ENCODE data around the gene HNRNPLL. TPM values are rescaled to one million over a fixed set of nuclear protein-coding genes. Genes with fewer than 3 reads are reported as not detected.

Gene HNRNPLL
- total RNA-seq, 1 experiment from 2014 or later: 73.8 TPM

DNA sequence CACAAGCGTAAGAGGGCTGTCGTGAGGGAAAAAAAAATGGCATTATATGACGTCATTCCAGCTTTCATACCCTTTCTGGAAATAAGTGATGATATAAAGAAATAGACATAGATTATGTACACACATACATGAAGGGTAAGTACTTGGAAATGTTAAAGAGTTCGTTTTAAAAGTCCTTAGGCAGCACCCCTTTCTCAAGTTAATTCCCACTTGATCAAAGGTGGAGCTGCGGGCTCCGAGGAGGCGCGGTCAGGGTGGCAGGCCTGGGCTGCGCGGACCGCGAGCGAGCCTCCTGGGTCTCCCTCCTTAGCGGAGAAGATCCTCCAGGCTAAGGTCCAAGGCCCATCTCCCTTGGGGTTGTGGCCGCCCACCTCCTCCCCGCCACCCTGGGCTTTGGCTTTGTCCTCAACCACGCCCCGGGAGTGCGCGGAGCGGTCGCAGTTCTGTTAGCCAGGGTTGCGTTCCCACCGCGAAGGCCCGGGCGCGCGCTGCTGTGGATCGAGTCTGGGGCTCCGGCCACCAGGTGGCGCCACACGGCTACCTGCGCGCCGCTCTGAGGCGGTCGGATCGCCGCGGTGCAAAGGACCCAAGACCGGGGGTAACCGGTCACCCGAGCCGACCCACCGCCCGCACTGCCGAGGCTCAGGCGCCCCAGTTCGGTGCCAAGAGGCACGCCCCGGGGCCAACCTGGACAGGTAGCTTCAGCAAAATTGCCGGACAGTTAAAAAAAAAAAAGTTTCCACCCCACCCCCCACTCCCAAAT lies 66.8 kb downstream of the HNRNPLL start:
- CTCF ChIA-PET: interaction anchor here (0.5 to 0.7 kb wide), 2 partner anchors 199 to 310 kb away, joined by 3 to 7 read pairs; no protein-coding TSS in a partner anchor
- Histone ChIP-seq H3K27me3 (replicated peaks; ENCODE audit: insufficient read depth, low read depth, low read length, poor library complexity) (no peaks in the 10 kb centered on the region), H3K9me3 (ENCODE audit: low read depth, low read length, poor library complexity, severe bottlenecking) (no peaks in the 10 kb centered on the region), H3K27ac (ENCODE audit: low read depth, low read length, poor library complexity, severe bottlenecking) (no peak overlapping the region), H3K4me3 (ENCODE audit: low read depth, low read length, poor library complexity, severe bottlenecking) (peak overlapping the region; percentile 57), H3K4me1 (ENCODE audit: insufficient read depth, low read length, poor library complexity, severe bottlenecking) (peaks cover 9% of the 10 kb centered on the region), H3K36me3 (ENCODE audit: insufficient read depth, low read length, poor library complexity, severe bottlenecking) (no peaks in the 10 kb centered on the region)
- DNase-seq (ENCODE audit: low spot score): peak; percentile 84
- BruUV-seq (replicated peaks): no TSS peak
- no peak for TF ChIP-seq EZH2 (IDR thresholded peaks at IDR 0.05; ENCODE audit: borderline replicate concordance, low read depth, low read length, poor library complexity, severe bottlenecking)
- TF ChIP-seq, protein P1, sequence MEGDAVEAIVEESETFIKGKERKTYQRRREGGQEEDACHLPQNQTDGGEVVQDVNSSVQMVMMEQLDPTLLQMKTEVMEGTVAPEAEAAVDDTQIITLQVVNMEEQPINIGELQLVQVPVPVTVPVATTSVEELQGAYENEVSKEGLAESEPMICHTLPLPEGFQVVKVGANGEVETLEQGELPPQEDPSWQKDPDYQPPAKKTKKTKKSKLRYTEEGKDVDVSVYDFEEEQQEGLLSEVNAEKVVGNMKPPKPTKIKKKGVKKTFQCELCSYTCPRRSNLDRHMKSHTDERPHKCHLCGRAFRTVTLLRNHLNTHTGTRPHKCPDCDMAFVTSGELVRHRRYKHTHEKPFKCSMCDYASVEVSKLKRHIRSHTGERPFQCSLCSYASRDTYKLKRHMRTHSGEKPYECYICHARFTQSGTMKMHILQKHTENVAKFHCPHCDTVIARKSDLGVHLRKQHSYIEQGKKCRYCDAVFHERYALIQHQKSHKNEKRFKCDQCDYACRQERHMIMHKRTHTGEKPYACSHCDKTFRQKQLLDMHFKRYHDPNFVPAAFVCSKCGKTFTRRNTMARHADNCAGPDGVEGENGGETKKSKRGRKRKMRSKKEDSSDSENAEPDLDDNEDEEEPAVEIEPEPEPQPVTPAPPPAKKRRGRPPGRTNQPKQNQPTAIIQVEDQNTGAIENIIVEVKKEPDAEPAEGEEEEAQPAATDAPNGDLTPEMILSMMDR (conservative IDR thresholded peaks at IDR 0.05; ENCODE audit: low read depth, low read length): peak; percentile 93
- intact Hi-C loops (cut with micrococcal nuclease; ENCODE audit: unreplicated experiment): loop anchor here (2.0 kb wide), 2 partner anchors 191 to 299 kb away; no protein-coding TSS in a partner anchor
- POLR2A ChIA-PET (ENCODE audit: low non-redundant PET): no interaction called here

DNA sequence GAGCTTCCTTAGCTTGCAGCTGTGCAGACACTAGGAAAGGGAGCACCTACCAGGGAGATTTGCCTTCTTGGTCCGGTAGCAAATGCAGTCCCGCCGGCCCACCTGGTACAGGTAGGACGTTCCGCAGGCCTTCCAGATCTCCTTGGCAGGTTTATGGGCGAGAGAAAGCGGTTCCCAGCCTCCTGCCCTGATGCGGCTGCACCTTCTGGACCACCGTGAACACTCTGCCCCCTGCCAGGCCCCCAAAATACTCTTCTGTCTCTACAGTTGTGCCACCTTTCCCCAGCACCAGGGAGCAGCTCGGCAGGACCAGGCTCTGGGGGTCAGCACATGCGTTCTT lies 67.4 kb downstream of the HNRNPLL start:
- Histone ChIP-seq H3K36me3 (ENCODE audit: insufficient read depth, low read length, poor library complexity, severe bottlenecking) (no peaks in the 10 kb centered on the region), H3K9me3 (ENCODE audit: low read depth, low read length, poor library complexity, severe bottlenecking) (no peaks in the 10 kb centered on the region), H3K27me3 (replicated peaks; ENCODE audit: insufficient read depth, low read depth, low read length, poor library complexity) (no peaks in the 10 kb centered on the region), H3K27ac (ENCODE audit: low read depth, low read length, poor library complexity, severe bottlenecking) (no peak overlapping the region), H3K4me3 (ENCODE audit: low read depth, low read length, poor library complexity, severe bottlenecking) (no peak overlapping the region), H3K4me1 (ENCODE audit: insufficient read depth, low read length, poor library complexity, severe bottlenecking) (peaks cover 3% of the 10 kb centered on the region)
- TF ChIP-seq EZH2 (IDR thresholded peaks at IDR 0.05; ENCODE audit: borderline replicate concordance, low read depth, low read length, poor library complexity, severe bottlenecking): no peak
- TF ChIP-seq, protein P1 (conservative IDR thresholded peaks at IDR 0.05; ENCODE audit: low read depth, low read length): no peak
- POLR2A ChIA-PET (ENCODE audit: low non-redundant PET): no interaction called here
- intact Hi-C loops (cut with micrococcal nuclease; ENCODE audit: unreplicated experiment): no loop called here
- no peak for DNase-seq (ENCODE audit: low spot score)
- no TSS peak for BruUV-seq (replicated peaks)
- CTCF ChIA-PET: interaction anchor here (0.5 kb wide), 1 partner anchor 199 kb away, joined by 3 read pairs; no protein-coding TSS in a partner anchor

DNA sequence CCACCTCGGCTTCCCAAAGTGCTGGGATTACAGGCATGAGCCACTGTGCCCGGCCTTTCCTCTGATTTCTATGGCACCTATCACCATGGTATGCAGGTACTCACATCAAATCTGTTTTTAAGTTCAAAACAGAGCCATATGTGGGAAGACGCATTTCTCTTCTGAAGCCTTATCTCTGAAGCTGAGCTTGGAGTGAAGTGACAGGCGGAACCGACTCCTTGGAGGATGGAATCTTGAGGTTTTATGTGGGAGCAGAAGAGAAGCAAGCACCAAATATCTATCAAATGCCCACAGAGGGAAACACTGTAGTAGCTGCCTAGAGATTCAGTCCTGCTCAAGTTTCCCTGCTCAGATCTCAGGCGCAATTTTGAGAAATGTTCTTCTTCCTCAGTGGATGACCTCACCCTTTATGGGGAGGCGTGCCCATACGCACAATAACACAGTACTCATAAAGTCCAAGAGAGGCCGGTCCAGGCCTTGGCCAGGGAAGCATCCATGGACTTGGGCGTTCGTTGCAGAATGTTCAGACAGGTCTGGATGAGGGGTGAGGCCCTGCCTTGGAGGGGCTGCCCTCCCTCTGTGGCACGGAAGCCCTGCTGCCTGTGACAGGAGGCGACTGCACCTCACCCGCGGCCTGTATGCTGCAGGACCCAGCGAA lies 67.9 kb downstream of the HNRNPLL start:
- Histone ChIP-seq H3K36me3 (ENCODE audit: insufficient read depth, low read length, poor library complexity, severe bottlenecking) (no peaks in the 10 kb centered on the region), H3K27me3 (replicated peaks; ENCODE audit: insufficient read depth, low read depth, low read length, poor library complexity) (no peaks in the 10 kb centered on the region), H3K4me3 (ENCODE audit: low read depth, low read length, poor library complexity, severe bottlenecking) (no peak overlapping the region), H3K27ac (ENCODE audit: low read depth, low read length, poor library complexity, severe bottlenecking) (no peak overlapping the region), H3K9me3 (ENCODE audit: low read depth, low read length, poor library complexity, severe bottlenecking) (no peaks in the 10 kb centered on the region), H3K4me1 (ENCODE audit: insufficient read depth, low read length, poor library complexity, severe bottlenecking) (peaks cover 3% of the 10 kb centered on the region)
- intact Hi-C loops (cut with micrococcal nuclease; ENCODE audit: unreplicated experiment): no loop called here
- DNase-seq (ENCODE audit: low spot score): no peak
- BruUV-seq (replicated peaks): no TSS peak
- POLR2A ChIA-PET (ENCODE audit: low non-redundant PET): no interaction called here
- TF ChIP-seq EZH2 (IDR thresholded peaks at IDR 0.05; ENCODE audit: borderline replicate concordance, low read depth, low read length, poor library complexity, severe bottlenecking): no peak
- TF ChIP-seq, protein P1 (conservative IDR thresholded peaks at IDR 0.05; ENCODE audit: low read depth, low read length): no peak
- CTCF ChIA-PET: interaction anchor here (0.5 kb wide), 1 partner anchor 200 kb away, joined by 3 read pairs; no protein-coding TSS in a partner anchor
